Measurements from ENCODE around the gene UNG. TPM values are rescaled to one million over a fixed set of nuclear protein-coding genes. Genes with fewer than 3 reads are reported as not detected.

UNG gene
- total RNA-seq, 3 donors from 2014 or later = 23.2 to 28.7 (median 23.9) TPM

- Histone ChIP-seq H3K27me3 (no peaks in the 10 kb centered on the region), H3K27ac (peak overlapping the region; percentile 33 to 77), H3K4me1 (peaks cover 0 to 11% of the 10 kb centered on the region in 2 donors), H3K4me3 (no peak overlapping the region), H3K36me3 (no peaks in the 10 kb centered on the region), H3K9me3 (no peaks in the 10 kb centered on the region)
- TF ChIP-seq, protein P1, sequence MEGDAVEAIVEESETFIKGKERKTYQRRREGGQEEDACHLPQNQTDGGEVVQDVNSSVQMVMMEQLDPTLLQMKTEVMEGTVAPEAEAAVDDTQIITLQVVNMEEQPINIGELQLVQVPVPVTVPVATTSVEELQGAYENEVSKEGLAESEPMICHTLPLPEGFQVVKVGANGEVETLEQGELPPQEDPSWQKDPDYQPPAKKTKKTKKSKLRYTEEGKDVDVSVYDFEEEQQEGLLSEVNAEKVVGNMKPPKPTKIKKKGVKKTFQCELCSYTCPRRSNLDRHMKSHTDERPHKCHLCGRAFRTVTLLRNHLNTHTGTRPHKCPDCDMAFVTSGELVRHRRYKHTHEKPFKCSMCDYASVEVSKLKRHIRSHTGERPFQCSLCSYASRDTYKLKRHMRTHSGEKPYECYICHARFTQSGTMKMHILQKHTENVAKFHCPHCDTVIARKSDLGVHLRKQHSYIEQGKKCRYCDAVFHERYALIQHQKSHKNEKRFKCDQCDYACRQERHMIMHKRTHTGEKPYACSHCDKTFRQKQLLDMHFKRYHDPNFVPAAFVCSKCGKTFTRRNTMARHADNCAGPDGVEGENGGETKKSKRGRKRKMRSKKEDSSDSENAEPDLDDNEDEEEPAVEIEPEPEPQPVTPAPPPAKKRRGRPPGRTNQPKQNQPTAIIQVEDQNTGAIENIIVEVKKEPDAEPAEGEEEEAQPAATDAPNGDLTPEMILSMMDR (IDR thresholded peaks at IDR 0.05) = no peak
- no peak for TF ChIP-seq POLR2AphosphoS5 (IDR thresholded peaks at IDR 0.05)
- TF ChIP-seq POLR2A (IDR thresholded peaks at IDR 0.05) = no peak
- no peak for DNase-seq (ENCODE audit: low spot score in 2 of 2)
- intact Hi-C loops (cut with DNase I; ENCODE audit: low total_unique reads) = no loop called here
These were observed 16.4 kb downstream of the UNG start for GRCh38 chr12:109113661-109114321.

- H3K4me1 ChIP-seq = peaks cover 0 to 11% of the 10 kb centered on the region in 2 donors
- TF ChIP-seq POLR2A (IDR thresholded peaks at IDR 0.05) = no peak
- no peak for TF ChIP-seq POLR2AphosphoS5 (IDR thresholded peaks at IDR 0.05)
- TF ChIP-seq, protein P1 (IDR thresholded peaks at IDR 0.05) = no peak
- intact Hi-C loops (cut with DNase I; ENCODE audit: low total_unique reads) = no loop called here
These were observed 17.2 kb downstream of the UNG start for GRCh38 chr12:109114644-109115043.

GRCh38 chr12:109115404-109115757 is 18.0 kb downstream of the UNG start:
- no peaks in the 10 kb centered on the region for H3K36me3 ChIP-seq
- H3K4me1 ChIP-seq = peaks cover 0 to 11% of the 10 kb centered on the region in 2 donors
- no peaks in the 10 kb centered on the region for H3K27me3 ChIP-seq
- H3K27ac ChIP-seq = peak overlapping the region; percentile 73 to 77
- intact Hi-C loops (cut with DNase I; ENCODE audit: low total_unique reads) = no loop called here
- TF ChIP-seq, protein P1 (IDR thresholded peaks at IDR 0.05) = no peak
- TF ChIP-seq POLR2A (IDR thresholded peaks at IDR 0.05) = no peak
- no peak for TF ChIP-seq POLR2AphosphoS5 (IDR thresholded peaks at IDR 0.05)
- no peak for DNase-seq (ENCODE audit: low spot score in 2 of 2)
- no peaks in the 10 kb centered on the region for H3K9me3 ChIP-seq
- H3K4me3 ChIP-seq = peak overlapping the region in 1 of 3 donors; percentile 26

More at GRCh38 chr12:109114644-109115043, 17.2 kb downstream of the UNG start:
- DNase-seq (ENCODE audit: low spot score in 2 of 2) = no peak
- no peaks in the 10 kb centered on the region for H3K9me3 ChIP-seq
- H3K4me3 ChIP-seq = no peak overlapping the region
- H3K27ac ChIP-seq = peak overlapping the region; percentile 73 to 77
- H3K36me3 ChIP-seq = no peaks in the 10 kb centered on the region
- H3K27me3 ChIP-seq = no peaks in the 10 kb centered on the region

- intact Hi-C loops (cut with DNase I; ENCODE audit: low total_unique reads) = no loop called here
- Histone ChIP-seq H3K36me3 (no peaks in the 10 kb centered on the region), H3K4me3 (peak within 1 kb of the TSS in 1 of 3 donors; percentile 26), H3K27me3 (no peaks in the 10 kb centered on the region), H3K4me1 (peaks cover 0 to 11% of the 10 kb centered on the region in 2 donors), H3K9me3 (no peaks in the 10 kb centered on the region), H3K27ac (peak within 1 kb of the TSS; percentile 73 to 77)
- peak in 1 of 2 donors; percentile 65 for DNase-seq (ENCODE audit: low spot score in 2 of 2)
- TF ChIP-seq POLR2A (IDR thresholded peaks at IDR 0.05) (no peak), POLR2AphosphoS5 (IDR thresholded peaks at IDR 0.05) (peak; percentile 43 to 72 (median 71))
- TF ChIP-seq, protein P1 (IDR thresholded peaks at IDR 0.05) = no peak
These were observed 18.6 kb downstream of the UNG start, which contains the start of gene ACACB for GRCh38 chr12:109115758-109116610. TSS of gene ACACB (plus strand) at chr12:109116587. CDS start at chr12:109139406, 22,819 bp downstream.

DNA sequence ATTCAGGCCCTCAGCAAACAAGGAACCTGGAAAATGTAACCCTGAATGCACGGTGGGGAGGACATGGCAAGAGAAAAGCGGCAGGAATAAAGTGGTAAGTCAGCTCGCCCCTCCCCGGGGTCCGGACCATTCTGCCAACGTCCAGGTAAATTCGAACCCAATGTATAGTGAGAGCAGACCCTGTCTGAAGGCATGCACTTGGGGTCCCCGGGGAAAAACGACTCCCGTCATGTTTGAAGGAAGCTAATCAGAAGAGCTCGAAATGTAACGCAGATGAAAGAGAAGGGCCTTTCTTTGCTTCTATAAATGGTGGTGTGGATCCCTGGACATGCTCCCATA is 19.2 kb downstream of the UNG start:
- no peak for DNase-seq (ENCODE audit: low spot score in 2 of 2)
- H3K4me1 ChIP-seq = peaks cover 0 to 11% of the 10 kb centered on the region in 2 donors
- H3K4me3 ChIP-seq = no peak overlapping the region
- no peaks in the 10 kb centered on the region for H3K9me3 ChIP-seq
- no peaks in the 10 kb centered on the region for H3K36me3 ChIP-seq
- H3K27ac ChIP-seq = peak overlapping the region; percentile 73 to 77
- TF ChIP-seq POLR2AphosphoS5 (IDR thresholded peaks at IDR 0.05) = no peak
- no peak for TF ChIP-seq POLR2A (IDR thresholded peaks at IDR 0.05)
- TF ChIP-seq, protein P1 (IDR thresholded peaks at IDR 0.05) = no peak
- intact Hi-C loops (cut with DNase I; ENCODE audit: low total_unique reads) = no loop called here
- H3K27me3 ChIP-seq = no peaks in the 10 kb centered on the region

All from breast epithelium (tissue), 4 donors.